ENCODE data around the gene TECR. TPM values are rescaled to one million over a fixed set of nuclear protein-coding genes. Genes with fewer than 3 reads are reported as not detected.

The TECR gene, protein sequence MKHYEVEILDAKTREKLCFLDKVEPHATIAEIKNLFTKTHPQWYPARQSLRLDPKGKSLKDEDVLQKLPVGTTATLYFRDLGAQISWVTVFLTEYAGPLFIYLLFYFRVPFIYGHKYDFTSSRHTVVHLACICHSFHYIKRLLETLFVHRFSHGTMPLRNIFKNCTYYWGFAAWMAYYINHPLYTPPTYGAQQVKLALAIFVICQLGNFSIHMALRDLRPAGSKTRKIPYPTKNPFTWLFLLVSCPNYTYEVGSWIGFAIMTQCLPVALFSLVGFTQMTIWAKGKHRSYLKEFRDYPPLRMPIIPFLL
- 22.6 and 38.4 TPM in 2 replicates for total RNA-seq

DNA sequence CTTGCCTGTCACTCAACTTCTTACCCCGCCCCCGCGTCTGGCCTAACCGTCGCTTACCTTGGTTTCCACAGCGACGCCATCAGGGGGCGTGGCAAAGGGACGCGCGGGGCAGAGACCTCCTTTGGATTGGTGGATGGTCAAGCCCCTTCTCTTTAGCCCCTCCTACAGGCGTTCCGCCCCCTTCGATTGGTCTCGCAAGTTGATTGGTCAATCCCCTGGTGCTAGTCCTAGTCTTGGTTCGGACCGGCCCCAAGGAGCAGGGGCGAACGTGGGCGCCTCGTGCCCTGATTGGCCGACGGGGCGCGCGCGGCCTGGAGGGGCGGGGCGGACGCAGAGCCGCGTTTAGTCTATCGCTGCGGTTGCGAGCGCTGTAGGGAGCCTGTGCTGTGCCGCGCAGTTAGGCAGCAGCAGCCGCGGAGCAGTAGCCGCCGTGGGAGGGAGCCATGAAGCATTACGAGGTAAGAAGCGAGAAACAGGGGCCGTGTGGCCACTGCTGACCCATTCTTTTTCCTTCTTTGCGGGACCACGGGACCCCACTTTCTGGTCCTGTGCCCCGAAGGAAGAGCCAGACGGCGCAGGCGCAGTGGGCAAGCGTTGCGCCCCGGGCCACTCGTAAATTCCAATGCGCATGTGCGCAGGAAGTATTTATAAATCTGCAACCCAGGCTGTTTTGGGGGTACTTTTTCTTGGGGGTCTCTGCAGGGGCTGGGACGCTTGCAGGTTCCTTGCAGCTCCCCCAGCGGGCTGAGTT lies at the start of gene TECR:
TECR (plus strand) TSS at position 341 of the 751 bp plus-strand sequence; CDS start at position 444, 103 bp downstream.

DNA sequence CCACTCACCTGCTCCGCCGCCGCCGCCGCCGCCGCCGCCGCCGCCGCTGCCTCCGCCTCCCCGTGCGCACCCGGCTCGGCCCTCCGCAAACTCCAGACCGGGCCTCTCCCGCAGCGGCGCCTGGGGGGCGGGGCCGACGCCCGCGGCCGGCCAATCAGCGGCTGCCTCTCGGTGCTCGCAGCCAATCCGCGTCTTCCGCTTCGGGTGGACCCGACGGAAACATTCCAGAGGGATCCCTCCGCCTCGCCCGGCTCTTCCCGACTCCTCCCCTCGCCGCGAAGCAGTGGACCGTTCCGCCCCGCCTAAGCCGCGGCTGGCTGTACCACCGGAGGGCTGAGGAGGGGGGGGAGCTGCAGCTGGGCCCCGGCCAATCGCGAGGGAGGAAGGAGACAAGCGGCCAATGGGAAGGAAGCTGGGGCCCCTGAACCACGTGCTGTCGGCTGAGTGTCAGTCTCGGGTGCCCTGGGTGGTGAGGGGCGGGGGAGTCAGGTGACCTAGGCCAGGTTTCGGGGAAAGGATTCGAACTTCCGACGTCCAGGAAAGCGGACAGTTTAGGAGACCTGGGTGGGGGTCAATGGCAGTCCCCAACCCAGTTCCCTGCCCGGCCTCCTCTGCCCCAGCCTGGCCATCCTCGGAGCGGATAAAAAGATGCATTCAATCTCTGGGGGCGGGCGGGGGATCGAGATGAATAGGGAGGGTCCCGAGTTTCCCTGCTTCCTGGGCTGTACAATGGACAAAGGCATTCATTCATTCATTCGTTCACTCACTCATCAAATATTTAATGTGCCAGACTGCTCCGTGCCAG lies 33.2 kb upstream of the TECR start, which contains the start of gene GIPC1:
GIPC1 (minus strand) TSS at position 99 of the 805 bp plus-strand sequence. CDS start 13,151 bp downstream, outside the sequence.

DNA sequence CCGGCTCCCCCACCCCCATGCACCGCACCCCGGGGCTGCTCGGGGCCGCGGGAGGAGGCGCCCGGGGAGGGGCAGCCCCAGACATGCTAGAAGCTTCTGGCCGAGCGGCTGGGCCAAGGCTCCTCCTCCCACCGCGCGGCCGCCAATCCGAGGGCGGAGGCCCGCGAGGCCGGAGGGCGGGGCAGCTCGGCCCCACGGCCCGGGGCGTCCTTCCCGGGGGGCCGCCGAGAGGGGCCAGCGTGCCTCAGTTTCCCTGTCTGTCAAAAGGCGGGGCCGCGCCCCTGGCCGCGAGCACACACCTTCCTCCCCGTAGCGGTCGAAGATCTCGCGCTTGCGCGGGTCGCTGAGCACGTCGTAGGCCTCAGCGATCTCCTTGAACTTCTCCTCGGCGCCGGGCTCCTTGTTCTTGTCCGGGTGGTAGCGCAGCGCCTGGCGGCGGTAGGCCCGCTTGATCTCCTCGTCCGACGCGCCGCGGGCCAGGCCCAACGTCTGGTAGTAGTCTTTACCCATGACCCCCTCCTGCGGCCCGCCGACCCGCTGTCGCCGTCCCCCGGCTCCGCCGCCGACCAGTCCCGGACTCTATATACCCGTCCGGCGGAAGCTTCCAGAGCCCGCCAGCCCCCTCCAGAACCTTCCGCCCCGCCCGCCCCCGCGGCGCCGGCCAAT lies 11.4 kb upstream of the TECR start, which contains the start of gene DNAJB1:
DNAJB1 (minus strand) TSS at position 558 of the 666 bp plus-strand sequence; CDS start at position 510, 48 bp downstream.

DNA sequence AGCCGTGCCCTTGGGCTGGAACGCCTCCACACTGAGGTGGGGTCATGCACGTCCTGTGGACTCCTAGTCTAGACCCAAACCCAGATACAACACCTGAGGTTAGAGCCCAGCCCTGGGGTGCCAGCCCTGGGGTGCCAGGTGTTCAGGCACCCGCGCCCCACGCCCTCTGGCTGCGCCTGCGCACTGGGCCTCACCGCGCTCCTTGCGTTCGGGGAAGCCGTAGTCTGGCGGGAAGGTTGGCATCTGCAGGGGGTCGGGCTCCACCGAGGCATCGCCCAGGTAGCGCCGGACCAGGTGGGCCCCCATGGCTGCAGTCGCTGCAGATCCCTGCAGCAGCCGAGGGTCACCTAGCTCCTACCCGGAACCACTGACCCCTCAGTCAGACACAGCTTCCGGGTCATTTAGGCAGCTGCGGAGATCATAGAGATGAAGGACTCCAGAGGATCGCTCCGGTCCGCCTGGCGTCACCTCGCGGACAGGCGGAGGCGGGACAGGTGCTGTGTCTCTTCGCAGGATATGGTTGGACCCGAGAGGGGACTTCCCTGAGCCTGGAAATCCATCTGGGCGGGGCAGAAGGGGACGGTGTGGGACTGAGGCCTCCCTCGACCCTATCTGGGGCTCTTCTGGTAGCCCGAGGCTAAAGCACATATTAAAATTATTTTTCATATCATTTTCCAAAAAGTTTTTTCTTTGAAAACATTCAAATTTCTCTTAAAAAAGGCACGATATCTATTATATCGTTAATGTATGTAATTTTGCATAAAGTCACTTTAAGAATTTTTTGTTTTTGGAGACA lies 42.5 kb downstream of the TECR start, which contains the start of gene NDUFB7:
NDUFB7 (minus strand) TSS at position 372 of the 796 bp plus-strand sequence; CDS start at position 306, 66 bp downstream.

DNA sequence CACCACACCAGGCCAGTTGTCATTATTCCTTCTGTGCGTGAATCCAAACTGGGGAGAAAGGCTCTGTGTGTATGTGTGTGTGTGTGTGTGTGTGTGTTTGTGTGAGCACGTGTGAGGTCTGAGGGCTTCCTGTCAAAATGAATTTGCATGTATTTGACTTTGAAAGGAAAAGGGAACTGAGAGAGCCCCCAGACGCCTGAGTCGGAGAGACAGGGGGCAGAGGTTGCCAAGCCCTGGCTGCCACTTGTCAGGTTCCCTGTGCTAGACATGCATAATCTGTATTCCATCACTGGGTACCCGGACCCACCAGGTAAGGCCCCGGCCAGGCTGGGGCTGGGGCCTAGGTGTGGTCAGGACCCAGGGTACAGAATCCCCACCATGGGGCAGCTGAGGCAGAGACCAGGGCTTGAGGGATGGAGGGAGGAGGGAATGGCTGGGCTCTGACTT lies 53.5 kb downstream of the TECR start, which contains the start of gene CLEC17A:
CLEC17A (plus strand) TSS at position 191 of the 447 bp plus-strand sequence; CDS start at position 268, 77 bp downstream.

Small RNAs within 50 kb of the gene (small RNA-seq; reads per million reads assigned to genes)
- gene RN7SL842P (not detected), gene SNRPGP15 (not detected)

Other genes with a start within 250 kb of the TECR start
- 5.7 and 7.6 TPM in 2 replicates for gene ADGRE5, start 148.2 kb upstream of the TECR start, total RNA-seq
- gene DDX39A, start 110.3 kb upstream of the TECR start, total RNA-seq, result 106 and 107 TPM in 2 replicates
- gene PKN1, start 96.3 kb upstream of the TECR start, total RNA-seq, result 218 and 248 TPM in 2 replicates
- gene PTGER1, start 54.2 kb upstream of the TECR start, total RNA-seq, result 0.07 and 0.27 TPM in 2 replicates
- 87.1 and 106 TPM in 2 replicates for gene GIPC1, start 33.5 kb upstream of the TECR start, total RNA-seq
- gene DNAJB1, start 11.2 kb upstream of the TECR start, total RNA-seq, result 54.4 and 58.1 TPM in 2 replicates
- gene NDUFB7, start 42.5 kb downstream of the TECR start, total RNA-seq, result 165 and 173 TPM in 2 replicates
- not detected in 2 replicates for gene CLEC17A, start 53.5 kb downstream of the TECR start, total RNA-seq
- gene ADGRE3, start 145.2 kb downstream of the TECR start, total RNA-seq, result not detected in 2 replicates
- 13.4 and 14.8 TPM in 2 replicates for gene ZNF333, start 160.5 kb downstream of the TECR start, total RNA-seq
- gene ADGRE2, start 249.0 kb downstream of the TECR start, total RNA-seq, result not detected in 2 replicates